Stimulated activated CD4-positive, alpha-beta T cell treated with anti-CD3 and anti-CD28 coated beads, Interleukin-1b, Interleukin-23, amount 100 ng/mL, for 4 hours (primary cell): Measurements from ENCODE around the gene NCOR1.
"Not testable (repeated sequence)": the region's sequence is repeated elsewhere in the genome, so short reads cannot be mapped to it uniquely, and the experiment has no call there.

Experiments
- DNase-seq, 2 donors: peaks; one replicate each; pipeline ENCODE4 v3.0.0-alpha.2; 2020; ENCODE audit warnings: low read depth in 2 of 2

The NCOR1 gene

GRCh38 chr17:16100737-16101400 lies 114.5 kb downstream of the NCOR1 start:
- DNase-seq: no peak

- DNase-seq: no peak
Observed at GRCh38 chr17:16091773-16092172, 123.6 kb downstream of the NCOR1 start.

- DNase-seq: no peak
Observed at GRCh38 chr17:16086957-16087356, 128.4 kb downstream of the NCOR1 start.

GRCh38 chr17:16085066-16085699 lies 130.2 kb downstream of the NCOR1 start:
- no peak for DNase-seq

- DNase-seq: no peak
Observed at GRCh38 chr17:16083223-16083622, 132.1 kb downstream of the NCOR1 start.

- DNase-seq: no peak
Observed at GRCh38 chr17:16081507-16082087, 133.7 kb downstream of the NCOR1 start.

GRCh38 chr17:16080366-16080765 lies 135.0 kb downstream of the NCOR1 start:
- DNase-seq: no peak

GRCh38 chr17:16075949-16076348 lies 139.4 kb downstream of the NCOR1 start:
- no peak for DNase-seq

GRCh38 chr17:16074423-16074822 lies 140.9 kb downstream of the NCOR1 start:
- DNase-seq: no peak

GRCh38 chr17:16073845-16074244 lies 141.5 kb downstream of the NCOR1 start:
- DNase-seq: no peak

GRCh38 chr17:16072031-16072430 lies 143.3 kb downstream of the NCOR1 start:
- DNase-seq: no peak

- no peak for DNase-seq
Observed at GRCh38 chr17:16068323-16068722, 147.0 kb downstream of the NCOR1 start.

- no peak for DNase-seq
Observed at GRCh38 chr17:16066125-16066524, 149.2 kb downstream of the NCOR1 start.

- DNase-seq: no peak
Observed at GRCh38 chr17:16061631-16062030, 153.7 kb downstream of the NCOR1 start.

- DNase-seq: not testable (repeated sequence)
Observed at GRCh38 chr17:16055139-16055538, 160.2 kb downstream of the NCOR1 start.

- DNase-seq: no peak
Observed at GRCh38 chr17:16052486-16052885, 162.8 kb downstream of the NCOR1 start.

GRCh38 chr17:16050844-16051243 lies 164.5 kb downstream of the NCOR1 start:
- no peak for DNase-seq

- DNase-seq: no peak
Observed at GRCh38 chr17:16048811-16049449, 166.4 kb downstream of the NCOR1 start.

- DNase-seq: no peak
Observed at GRCh38 chr17:16046966-16047365, 168.4 kb downstream of the NCOR1 start.

- DNase-seq: no peak
Observed at GRCh38 chr17:16044487-16044886, 170.8 kb downstream of the NCOR1 start.

- no peak for DNase-seq
Observed at GRCh38 chr17:16040710-16041251, 174.6 kb downstream of the NCOR1 start.

- DNase-seq: no peak
Observed at GRCh38 chr17:16037636-16038035, 177.7 kb downstream of the NCOR1 start.

GRCh38 chr17:16036261-16036660 lies 179.1 kb downstream of the NCOR1 start:
- DNase-seq: no peak
